Body of pancreas (tissue), 4 donors: ENCODE measurements around the gene PLCB2. TPM values are rescaled to one million over a fixed set of nuclear protein-coding genes. Genes with fewer than 3 reads are reported as not detected.

Experiments
- ATAC-seq: fragments of 150-250 bp; one replicate; pipeline ENCODE4 v1.9.1; 2016
- DNase-seq, 4 donors: peaks; one replicate each; pipeline ENCODE4 v3.0.0-alpha.2; 2019
- H3K27ac ChIP-seq, 4 donors: fragments of 200-600 bp; sonication (generic); 1 replicate in 3 of 4; 2 replicates in 1 of 4; pipeline versions ENCODE4 v1.5.1 to v1.6.1; 2016 to 2019; ENCODE audit warnings: mild to moderate bottlenecking in 1 of 4, mixed read lengths in 1 of 4, moderate library complexity in 1 of 4
- H3K27me3 ChIP-seq, 2 donors: fragments of 200-600 bp; sonication (generic); one replicate each; pipeline ENCODE4 v1.6.0; 2016; ENCODE audit warnings: mild to moderate bottlenecking in 1 of 2
- H3K36me3 ChIP-seq, 2 donors: fragments of 200-600 bp; sonication (generic); replicated peaks in 1 of 2; 2 replicates each; pipeline ENCODE4 v1.5.1; 2016; ENCODE audit warnings: low read depth in 2 of 2; ENCODE audit not compliant: insufficient read depth in 1 of 2
- H3K4me1 ChIP-seq: fragments of 200-600 bp; sonication (generic); one replicate; pipeline ENCODE4 v1.6.0; 2016
- H3K4me3 ChIP-seq, 2 donors: fragments of 200-600 bp; sonication (generic); 1 replicate in 1 of 2; 2 replicates in 1 of 2; pipeline ENCODE4 v1.5.1; 2016 to 2019
- H3K9me3 ChIP-seq, 3 donors: fragments of 200-600 bp; sonication (generic); 1 replicate in 2 of 3; 2 replicates in 1 of 3; pipeline ENCODE4 v1.5.1; 2016
- POLR2A ChIP-seq, 3 donors: fragments of 450-650 bp; IDR thresholded peaks; one replicate each; pipeline ENCODE4 v1.6.1; 2016; ENCODE audit warnings: antibody characterized with exemption in 3 of 3, mild to moderate bottlenecking in 2 of 3
- WGBS, 2 donors: methylation state at CpG; one replicate each; pipeline ENCODE4 v1.1.5; 2017; 5-methylcytosine and 5-hydroxymethylcytosine counted together
- intact Hi-C: fragments of 100-400 bp; cut with DNase I; formaldehyde crosslinking; loops from one replicate; pipeline ENCODE4 v1.15.1; 2023
- total RNA-seq, 2 donors: library from RNA; depleted of rRNA; stranded (reverse); fragments of >200 nt; gene quantifications; one replicate each; pipeline ENCODE4 v1.1.0, GENCODE V29; 2016
- TF ChIP-seq, protein P1 (sequence below), 7 experiments: fragments of 450-650 bp in 4 of 7; fragments of 200-600 bp in 3 of 7; sonication (generic) in 3 of 7; IDR thresholded peaks; one replicate each; pipeline ENCODE4 v1.5.1; 2016 to 2019; ENCODE audit warnings: antibody characterized with exemption in 7 of 7

Gene PLCB2
- total RNA-seq, 2 donors from 2014 or later: 3.1 to 4.6 TPM

DNA sequence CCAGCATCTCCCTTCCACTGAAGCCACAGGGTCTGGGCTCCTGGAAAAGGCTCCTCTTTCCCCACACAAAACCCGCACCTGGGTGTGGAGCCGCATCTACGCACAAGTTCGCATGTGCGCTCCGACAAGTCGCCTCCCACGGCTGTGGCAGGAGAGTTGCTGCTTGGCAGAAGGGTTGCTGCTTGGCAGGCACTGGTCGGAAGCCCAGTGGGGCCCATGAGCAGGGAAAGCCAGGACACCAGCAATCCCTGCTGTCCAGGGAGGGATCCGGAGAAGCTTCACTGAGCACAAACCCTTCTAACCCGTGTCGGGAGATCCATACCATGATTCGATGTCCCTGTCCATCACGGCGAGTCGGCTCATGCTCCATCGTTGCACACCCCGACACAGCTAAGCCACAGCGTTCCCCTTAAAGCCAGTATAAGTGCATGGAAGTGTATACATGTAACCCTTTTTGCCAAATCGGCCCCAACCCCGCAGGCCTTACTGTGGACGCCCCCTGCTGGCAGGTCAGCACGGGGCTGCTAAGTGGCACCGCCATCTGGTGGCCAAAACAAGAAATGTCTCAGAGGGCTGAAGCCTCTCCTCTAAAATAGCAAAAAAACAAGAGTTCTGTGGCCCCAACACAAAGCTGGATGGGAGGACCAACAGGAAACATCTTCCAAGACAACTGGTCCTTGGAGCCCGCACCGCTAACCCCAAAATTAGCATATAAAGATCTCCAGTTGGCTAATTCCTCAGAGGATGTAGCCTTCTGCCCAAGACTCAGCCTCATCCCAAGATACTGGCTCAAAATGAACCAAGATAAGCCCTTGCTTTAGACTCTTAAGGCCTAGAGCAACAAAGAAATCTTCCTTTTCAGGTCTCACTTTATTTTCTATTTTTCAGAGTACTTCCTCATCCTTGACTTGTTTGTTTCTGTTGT lies 33.1 kb downstream of the PLCB2 start:
- Histone ChIP-seq H3K4me3 (no peak overlapping the region), H3K27ac (no peak overlapping the region)
- WGBS, 2 donors: 46 to 59% methylated on average over 7 to 26 of the region's 26 CpGs

DNA sequence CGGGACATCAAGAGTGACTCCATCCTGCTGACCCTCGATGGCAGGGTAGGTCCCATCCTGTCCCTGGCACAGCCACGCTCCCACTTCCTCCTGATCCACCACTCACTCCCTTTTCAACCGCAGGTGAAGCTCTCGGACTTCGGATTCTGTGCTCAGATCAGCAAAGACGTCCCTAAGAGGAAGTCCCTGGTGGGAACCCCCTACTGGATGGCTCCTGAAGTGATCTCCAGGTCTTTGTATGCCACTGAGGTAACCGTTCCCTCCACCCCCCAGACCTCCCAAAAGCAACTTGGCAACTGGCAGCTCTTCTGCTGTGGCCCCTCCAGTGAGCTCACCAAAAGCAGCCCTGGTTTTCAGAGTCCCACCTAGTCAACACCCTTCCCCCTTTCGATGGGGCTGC lies 34.3 kb downstream of the PLCB2 start:
- TF ChIP-seq, protein P1, sequence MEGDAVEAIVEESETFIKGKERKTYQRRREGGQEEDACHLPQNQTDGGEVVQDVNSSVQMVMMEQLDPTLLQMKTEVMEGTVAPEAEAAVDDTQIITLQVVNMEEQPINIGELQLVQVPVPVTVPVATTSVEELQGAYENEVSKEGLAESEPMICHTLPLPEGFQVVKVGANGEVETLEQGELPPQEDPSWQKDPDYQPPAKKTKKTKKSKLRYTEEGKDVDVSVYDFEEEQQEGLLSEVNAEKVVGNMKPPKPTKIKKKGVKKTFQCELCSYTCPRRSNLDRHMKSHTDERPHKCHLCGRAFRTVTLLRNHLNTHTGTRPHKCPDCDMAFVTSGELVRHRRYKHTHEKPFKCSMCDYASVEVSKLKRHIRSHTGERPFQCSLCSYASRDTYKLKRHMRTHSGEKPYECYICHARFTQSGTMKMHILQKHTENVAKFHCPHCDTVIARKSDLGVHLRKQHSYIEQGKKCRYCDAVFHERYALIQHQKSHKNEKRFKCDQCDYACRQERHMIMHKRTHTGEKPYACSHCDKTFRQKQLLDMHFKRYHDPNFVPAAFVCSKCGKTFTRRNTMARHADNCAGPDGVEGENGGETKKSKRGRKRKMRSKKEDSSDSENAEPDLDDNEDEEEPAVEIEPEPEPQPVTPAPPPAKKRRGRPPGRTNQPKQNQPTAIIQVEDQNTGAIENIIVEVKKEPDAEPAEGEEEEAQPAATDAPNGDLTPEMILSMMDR (IDR thresholded peaks at IDR 0.05): no peak
- TF ChIP-seq POLR2A (IDR thresholded peaks at IDR 0.05): no peak
- DNase-seq: no peak
- intact Hi-C loops: loop anchor here (5.0 to 10.0 kb wide), 2 partner anchors 51 to 229 kb away; no protein-coding TSS in a partner anchor
- H3K4me3 ChIP-seq: no peak overlapping the region
- ATAC-seq: no peak
- no peaks in the 10 kb centered on the region for H3K4me1 ChIP-seq
- WGBS, 2 donors: 80 to 91% methylated on average over 9 of the region's 9 CpGs
- no peak overlapping the region for H3K27ac ChIP-seq
- no peaks in the 10 kb centered on the region for H3K27me3 ChIP-seq
- H3K36me3 ChIP-seq: no peaks in the 10 kb centered on the region
- no peaks in the 10 kb centered on the region for H3K9me3 ChIP-seq

More for the DNA sequence above, 33.1 kb downstream of the PLCB2 start:
- peaks cover 4% of the 10 kb centered on the region for H3K4me1 ChIP-seq
- H3K36me3 ChIP-seq: no peaks in the 10 kb centered on the region
- DNase-seq (peak; percentile 76 to 86 (median 82)), ATAC-seq (peak; percentile 79)
- intact Hi-C loops: loop anchor here (5.0 to 10.0 kb wide), 2 partner anchors 52 to 230 kb away; no protein-coding TSS in a partner anchor
- no peaks in the 10 kb centered on the region for H3K27me3 ChIP-seq
- H3K9me3 ChIP-seq: no peaks in the 10 kb centered on the region
- TF ChIP-seq, protein P1 (IDR thresholded peaks at IDR 0.05): peak; percentile 97 to 100 (median 100)
- TF ChIP-seq POLR2A (IDR thresholded peaks at IDR 0.05): no peak

DNA sequence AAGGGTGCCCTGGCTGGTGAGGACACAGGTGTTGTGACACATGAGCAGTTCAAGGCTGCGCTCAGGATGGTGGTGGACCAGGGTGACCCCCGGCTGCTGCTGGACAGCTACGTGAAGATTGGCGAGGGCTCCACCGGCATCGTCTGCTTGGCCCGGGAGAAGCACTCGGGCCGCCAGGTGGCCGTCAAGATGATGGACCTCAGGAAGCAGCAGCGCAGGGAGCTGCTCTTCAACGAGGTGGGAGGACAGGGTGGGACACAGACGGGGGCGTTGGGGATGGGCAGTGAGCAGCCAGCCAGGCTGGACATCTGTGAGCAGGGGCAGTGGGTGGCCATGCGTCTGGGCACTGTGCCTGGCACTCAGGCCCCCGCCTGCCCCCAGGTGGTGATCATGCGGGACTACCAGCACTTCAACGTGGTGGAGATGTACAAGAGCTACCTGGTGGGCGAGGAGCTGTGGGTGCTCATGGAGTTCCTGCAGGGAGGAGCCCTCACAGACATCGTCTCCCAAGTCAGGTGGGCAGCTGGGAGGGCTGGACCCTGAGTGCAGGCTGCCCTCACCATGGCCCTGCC lies 35.2 kb downstream of the PLCB2 start:
- Histone ChIP-seq H3K4me1 (no peaks in the 10 kb centered on the region), H3K36me3 (no peaks in the 10 kb centered on the region), H3K4me3 (no peak overlapping the region), H3K9me3 (no peaks in the 10 kb centered on the region), H3K27me3 (no peaks in the 10 kb centered on the region), H3K27ac (no peak overlapping the region)
- peak in 2 of 4 donors; percentile 25 to 63 for DNase-seq
- no peak for ATAC-seq
- 37 to 72% methylated on average over 10 to 20 of the region's 20 CpGs for WGBS, 2 donors
- TF ChIP-seq, protein P1 (IDR thresholded peaks at IDR 0.05): peak in 2 of 7 experiments; percentile 22 to 45
- TF ChIP-seq POLR2A (IDR thresholded peaks at IDR 0.05): no peak
- intact Hi-C loops: loop anchor here (5.0 to 10.0 kb wide), 2 partner anchors 50 to 228 kb away; no protein-coding TSS in a partner anchor

DNA sequence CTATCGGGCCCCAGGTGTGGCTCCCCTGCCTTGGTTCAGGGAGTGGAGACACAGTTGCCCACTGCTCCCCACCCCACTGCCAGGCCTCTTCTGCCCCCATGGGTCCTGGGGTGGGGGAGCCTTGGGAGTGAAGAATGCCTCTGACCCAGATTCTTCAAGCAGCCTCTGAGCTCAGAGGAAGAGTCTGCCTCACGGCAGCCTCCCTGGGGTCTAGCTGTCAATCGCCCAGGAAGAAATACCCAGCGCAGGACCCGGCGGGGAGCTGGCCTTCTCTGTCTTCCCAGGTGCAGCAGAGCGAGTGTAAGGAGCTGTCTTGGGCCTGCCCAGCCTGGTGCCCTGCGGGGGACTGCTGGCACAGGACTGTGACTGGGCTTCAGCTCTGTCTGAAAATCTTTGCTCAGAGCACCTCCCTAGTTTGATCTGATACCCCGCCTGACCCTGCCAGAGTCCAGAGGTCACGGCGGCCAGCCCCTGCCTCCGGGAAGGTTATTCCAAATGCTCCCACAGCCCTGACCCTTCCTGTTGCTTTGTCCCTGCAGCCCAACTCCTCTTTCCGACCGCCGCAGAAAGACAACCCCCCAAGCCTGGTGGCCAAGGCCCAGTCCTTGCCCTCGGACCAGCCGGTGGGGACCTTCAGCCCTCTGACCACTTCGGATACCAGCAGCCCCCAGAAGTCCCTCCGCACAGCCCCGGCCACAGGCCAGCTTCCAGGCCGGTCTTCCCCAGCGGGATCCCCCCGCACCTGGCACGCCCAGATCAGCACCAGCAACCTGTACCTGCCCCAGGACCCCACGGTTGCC lies 35.9 kb downstream of the PLCB2 start:
- Histone ChIP-seq H3K27me3 (no peaks in the 10 kb centered on the region), H3K9me3 (no peaks in the 10 kb centered on the region), H3K36me3 (no peaks in the 10 kb centered on the region), H3K4me3 (no peak overlapping the region), H3K4me1 (no peaks in the 10 kb centered on the region), H3K27ac (no peak overlapping the region)
- intact Hi-C loops: loop anchor here (5.0 to 10.0 kb wide), 2 partner anchors 50 to 227 kb away; no protein-coding TSS in a partner anchor
- no peak for TF ChIP-seq POLR2A (IDR thresholded peaks at IDR 0.05)
- TF ChIP-seq, protein P1 (IDR thresholded peaks at IDR 0.05): no peak
- 84 to 86% methylated on average over 13 to 24 of the region's 25 CpGs for WGBS, 2 donors
- DNase-seq: no peak
- no peak for ATAC-seq
